ENCODE data around the gene FSCN2.
"Not testable (repeated sequence)": the region's sequence is repeated elsewhere in the genome, so short reads cannot be mapped to it uniquely, and the experiment has no call there.

FSCN2 gene

DNA sequence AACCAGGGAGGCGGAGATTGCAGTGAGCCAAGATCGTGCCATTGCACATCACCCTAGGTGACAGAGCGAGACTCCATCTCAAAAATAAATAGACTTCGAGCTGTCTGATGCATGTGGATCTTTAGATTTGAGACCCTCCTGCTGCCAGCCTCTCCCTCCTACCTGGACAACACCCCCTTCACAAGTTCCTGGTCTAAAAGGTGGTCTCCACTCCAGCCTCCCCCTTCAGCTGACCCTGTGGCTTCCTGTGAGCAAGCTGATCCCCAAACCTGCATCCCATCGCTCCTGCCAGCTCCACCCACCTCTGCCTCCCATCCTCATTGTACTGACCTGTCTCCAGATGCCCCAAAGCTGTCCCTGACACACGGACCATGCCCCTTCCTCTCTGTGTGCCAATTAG lies 51.1 kb downstream of the FSCN2 start:
- DNase-seq, result no peak

DNA sequence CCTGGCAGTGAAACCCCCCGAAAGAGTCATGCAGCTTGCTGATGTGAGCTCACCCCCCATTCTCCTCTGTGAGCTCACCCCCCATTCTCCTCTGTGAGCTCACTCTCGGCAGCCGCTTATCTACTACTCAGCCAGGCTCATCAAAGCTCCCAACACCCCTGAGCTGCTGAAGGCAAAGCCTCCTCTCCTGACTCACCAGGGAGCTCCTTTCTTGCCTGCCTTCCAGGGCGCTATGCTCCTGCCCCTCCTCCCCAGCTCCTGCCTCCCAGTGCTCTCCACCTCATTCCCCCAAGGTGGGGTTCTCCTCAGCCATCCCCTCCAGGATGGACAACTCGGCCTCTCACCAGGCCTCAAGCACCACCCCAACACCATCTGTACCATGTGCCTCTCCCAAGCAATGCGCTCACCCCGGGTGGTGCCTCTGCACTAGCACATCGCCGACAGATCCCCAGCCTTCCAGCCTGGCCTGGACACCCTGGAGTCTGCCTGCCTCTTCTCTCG lies 51.7 kb downstream of the FSCN2 start:
- DNase-seq, result no peak

DNA sequence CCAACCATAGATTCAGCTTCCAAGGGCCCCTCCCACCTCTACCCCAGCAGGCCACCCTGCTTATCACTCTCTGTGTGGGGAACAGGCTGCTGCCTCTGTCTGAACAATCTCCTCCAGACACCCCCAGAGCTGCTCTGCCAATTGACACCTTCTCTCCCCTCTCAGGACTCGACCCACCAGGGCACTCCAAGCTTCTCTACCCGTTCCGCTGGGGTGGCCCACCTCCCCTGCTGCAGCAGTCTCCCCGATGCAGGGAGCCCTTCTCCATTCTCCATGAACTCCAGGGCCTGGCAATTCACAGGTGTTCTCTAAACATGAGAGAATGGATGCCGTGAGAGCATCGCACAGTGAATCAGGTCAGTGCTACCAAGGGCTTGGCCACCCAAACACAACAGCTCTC lies 52.3 kb downstream of the FSCN2 start:
- DNase-seq, result no peak

DNA sequence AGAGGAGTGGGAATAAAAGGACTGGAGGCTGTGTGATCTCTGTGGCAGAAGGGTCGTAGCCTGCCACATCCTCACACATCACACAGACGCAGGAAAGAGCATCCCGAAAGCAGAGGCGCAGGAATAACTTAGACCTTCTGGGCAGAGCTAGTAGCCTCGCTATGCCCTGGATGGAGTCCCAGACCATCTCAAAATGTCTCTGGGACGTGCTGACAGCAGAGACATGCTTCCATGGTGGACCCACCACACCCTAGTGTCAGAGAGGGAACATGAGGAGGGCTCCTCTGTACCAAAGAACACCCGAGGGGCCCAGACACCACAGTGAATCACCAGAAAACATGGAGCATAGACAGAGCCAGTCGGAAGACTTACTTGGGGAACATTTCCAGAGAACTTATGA lies 53.6 kb downstream of the FSCN2 start:
- DNase-seq, result no peak

DNA sequence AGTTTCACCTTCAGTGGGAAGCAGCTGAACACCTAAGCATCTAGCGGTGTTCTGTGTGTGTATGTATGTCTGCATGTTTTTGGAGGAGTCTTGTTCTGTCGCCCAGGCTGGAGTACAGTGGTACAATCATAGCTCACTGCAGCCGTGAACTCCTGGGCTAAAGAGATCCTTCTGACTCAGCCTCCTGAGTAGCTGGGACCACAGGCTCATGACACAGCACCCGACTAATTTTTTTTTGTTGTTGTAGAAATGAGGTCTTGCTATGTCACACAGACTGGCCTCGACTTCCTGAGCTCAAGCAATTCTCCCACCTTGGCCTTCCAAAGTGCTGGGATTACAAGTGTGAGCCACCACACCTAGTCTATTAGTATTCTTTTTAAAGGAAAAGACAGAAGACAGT lies 54.2 kb downstream of the FSCN2 start:
- no peak for DNase-seq

DNA sequence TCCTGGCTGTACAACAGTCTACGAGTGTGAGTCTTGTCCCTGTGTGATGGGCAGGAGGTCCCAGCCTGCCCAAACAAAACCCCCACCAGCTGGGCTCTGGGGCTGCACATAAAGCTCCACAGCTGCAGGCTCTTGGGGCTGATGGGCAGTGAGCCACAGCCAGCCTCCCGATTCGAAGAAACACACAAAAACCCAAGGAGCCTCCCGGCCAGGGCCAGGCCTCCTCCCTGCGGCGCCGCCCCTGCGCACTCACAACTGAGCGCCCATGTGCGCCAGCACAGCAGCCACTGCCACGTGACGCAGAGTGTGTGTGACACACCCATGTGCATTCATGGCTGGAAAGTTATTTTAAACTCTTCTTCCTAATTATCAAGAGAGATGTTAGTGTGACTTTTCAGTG lies 54.6 kb downstream of the FSCN2 start:
- DNase-seq, result no peak

DNA sequence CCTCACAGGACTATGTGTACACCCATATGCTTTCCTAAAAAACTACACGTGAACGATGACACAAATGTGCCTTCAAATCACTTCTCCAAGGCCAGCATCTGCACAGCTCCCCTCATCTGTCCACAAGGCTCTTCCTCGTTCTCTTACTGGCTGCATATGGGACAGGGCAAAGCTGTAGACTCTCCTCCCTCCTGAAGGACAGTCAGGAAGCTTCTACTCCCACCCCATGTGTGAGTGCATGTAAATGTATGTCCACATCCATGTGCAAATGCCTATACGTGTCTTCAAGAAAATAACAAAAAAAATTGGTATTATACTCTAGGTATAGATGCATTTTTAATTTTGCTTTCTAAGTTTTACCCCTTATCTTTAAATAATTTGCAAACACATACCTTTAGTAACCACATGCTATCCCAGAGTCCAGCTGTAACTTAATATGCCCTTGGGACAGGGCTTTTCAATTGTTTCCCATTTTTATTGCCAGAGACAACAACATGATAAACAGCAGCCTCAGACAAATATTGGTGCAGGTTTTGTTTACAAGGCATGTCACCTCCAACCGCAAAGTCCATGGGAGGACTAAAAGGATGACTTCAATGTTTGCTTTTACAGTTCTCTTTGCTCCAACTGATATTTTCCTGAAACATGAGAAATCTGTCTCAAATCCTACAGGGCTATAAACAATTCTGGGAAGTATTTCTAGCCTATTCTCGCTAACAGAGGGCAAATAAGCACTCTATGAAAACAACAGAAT lies 55.6 kb downstream of the FSCN2 start:
- DNase-seq, result no peak

DNA sequence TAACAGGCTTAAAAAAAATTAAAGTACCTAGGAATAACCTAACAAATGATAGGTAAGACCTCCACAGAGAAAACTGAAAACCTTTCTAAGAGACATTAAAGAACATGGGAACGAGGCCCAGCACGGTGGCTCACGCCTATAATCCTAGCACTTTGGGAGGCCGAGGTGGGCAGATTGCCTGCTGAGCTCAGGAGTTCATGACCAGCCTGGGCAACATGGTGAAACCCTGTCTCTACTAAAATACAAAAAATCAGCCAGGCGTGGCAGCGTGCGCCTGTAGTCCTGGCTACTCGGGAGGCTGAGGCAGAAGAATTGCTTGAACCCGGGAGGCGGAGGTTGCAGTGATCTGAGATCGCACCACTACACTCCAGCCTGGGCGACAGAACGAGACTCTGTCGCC lies 56.6 kb downstream of the FSCN2 start:
- DNase-seq, result not testable (repeated sequence)

DNA sequence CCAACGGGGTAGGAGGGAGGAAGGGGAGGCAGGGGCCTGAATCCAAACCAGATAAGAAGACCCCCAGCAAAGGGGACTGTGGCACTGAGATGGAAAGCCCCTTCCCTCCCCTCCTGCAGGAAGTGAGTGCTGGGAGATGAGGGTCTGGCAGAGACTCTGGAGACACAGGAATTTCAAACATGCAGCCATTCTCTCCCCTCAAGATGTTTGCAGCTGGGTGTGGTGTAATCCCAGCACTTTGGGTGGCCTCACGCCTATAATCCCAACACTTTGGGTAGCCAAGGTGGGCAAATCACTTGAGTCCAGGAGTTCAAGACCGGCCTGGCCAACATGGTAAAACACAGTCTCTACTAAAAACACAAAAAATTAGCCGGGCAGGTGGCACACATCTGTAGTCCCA lies 57.9 kb downstream of the FSCN2 start:
- no peak for DNase-seq

All from stimulated activated naive CD4-positive, alpha-beta T cell (primary cell).